Gastrocnemius medialis (tissue), 4 donors: Measurements from ENCODE around the gene SULT4A1. TPM values are rescaled to one million over a fixed set of nuclear protein-coding genes. Genes with fewer than 3 reads are reported as not detected.
"Not testable (repeated sequence)": the region's sequence is repeated elsewhere in the genome, so short reads cannot be mapped to it uniquely, and the experiment has no call there.

Experiments
- ATAC-seq, 2 donors: fragments of 150-250 bp; one replicate each; pipeline ENCODE4 v1.9.1; 2016
- DNase-seq, 2 donors: peaks; one replicate each; pipeline ENCODE4 v3.0.0-alpha.2; 2019
- H3K27ac ChIP-seq, 4 donors: fragments of 200-600 bp; sonication (generic); 1 replicate in 1 of 4; 2 replicates in 3 of 4; pipeline ENCODE4 v1.5.1; 2016 to 2018; ENCODE audit warnings: mild to moderate bottlenecking in 2 of 4, moderate library complexity in 1 of 4
- H3K27me3 ChIP-seq, 3 donors: fragments of 200-600 bp; sonication (generic) in 2 of 3; 1 replicate in 1 of 3; 2 replicates in 2 of 3; pipeline versions ENCODE4 v1.5.1 to v1.6.0; 2016 to 2019; ENCODE audit warnings: mild to moderate bottlenecking in 1 of 3, moderate library complexity in 1 of 3
- H3K36me3 ChIP-seq, 2 donors: fragments of 200-600 bp; sonication (generic) in 1 of 2; one replicate each; pipeline ENCODE4 v1.5.1; 2017 to 2018
- H3K4me1 ChIP-seq, 2 donors: fragments of 200-600 bp; sonication (generic) in 1 of 2; one replicate each; pipeline ENCODE4 v1.5.1; 2016 to 2017; ENCODE audit warnings: mild to moderate bottlenecking in 2 of 2
- H3K4me3 ChIP-seq, 4 donors: fragments of 200-600 bp; sonication (generic) in 3 of 4; 1 replicate in 1 of 4; 2 replicates in 3 of 4; pipeline ENCODE4 v1.5.1; 2016 to 2019; ENCODE audit warnings: mild to moderate bottlenecking in 2 of 4
- H3K9me3 ChIP-seq, 3 donors: fragments of 200-600 bp; sonication (generic) in 2 of 3; 1 replicate in 1 of 3; 2 replicates in 2 of 3; pipeline ENCODE4 v1.5.1; 2016 to 2019
- POLR2A ChIP-seq, 2 donors: fragments of 450-650 bp; IDR thresholded peaks; one replicate each; pipeline ENCODE4 v1.6.1; 2017; ENCODE audit warnings: antibody characterized with exemption in 2 of 2, mild to moderate bottlenecking in 2 of 2, moderate library complexity in 2 of 2
- in situ Hi-C, 4 donors: fragments of 200-750 bp; cut with MboI; loops; one replicate each; pipeline versions ENCODE4 v1.15.0 to v1.8.0; 2017; ENCODE audit warnings: low sequenced_read_pairs in 4 of 4
- intact Hi-C: fragments of 100-400 bp; cut with DNase I; formaldehyde crosslinking; loops from one replicate; pipeline ENCODE4 v1.15.1; 2023; ENCODE audit warnings: low total_unique reads
- total RNA-seq, 4 donors: library from RNA; depleted of rRNA; stranded (reverse); fragments of >200 nt; gene quantifications; one replicate each; pipeline versions ENCODE4 v1.1.0 to v1.2.3, GENCODE V29; 2016
- TF ChIP-seq, protein P1 (sequence below), 5 experiments: fragments of 450-650 bp in 3 of 5; fragments of 200-600 bp in 2 of 5; sonication (generic) in 2 of 5; IDR thresholded peaks in 4 of 5; conservative IDR thresholded peaks in 1 of 5; 1 replicate in 4 of 5; 2 replicates in 1 of 5; pipeline ENCODE4 v1.5.1; 2016 to 2019; ENCODE audit warnings: antibody characterized with exemption in 5 of 5, mild to moderate bottlenecking in 3 of 5, moderate library complexity in 3 of 5

The SULT4A1 gene
- total RNA-seq, 4 donors from 2014 or later = not detected

DNA sequence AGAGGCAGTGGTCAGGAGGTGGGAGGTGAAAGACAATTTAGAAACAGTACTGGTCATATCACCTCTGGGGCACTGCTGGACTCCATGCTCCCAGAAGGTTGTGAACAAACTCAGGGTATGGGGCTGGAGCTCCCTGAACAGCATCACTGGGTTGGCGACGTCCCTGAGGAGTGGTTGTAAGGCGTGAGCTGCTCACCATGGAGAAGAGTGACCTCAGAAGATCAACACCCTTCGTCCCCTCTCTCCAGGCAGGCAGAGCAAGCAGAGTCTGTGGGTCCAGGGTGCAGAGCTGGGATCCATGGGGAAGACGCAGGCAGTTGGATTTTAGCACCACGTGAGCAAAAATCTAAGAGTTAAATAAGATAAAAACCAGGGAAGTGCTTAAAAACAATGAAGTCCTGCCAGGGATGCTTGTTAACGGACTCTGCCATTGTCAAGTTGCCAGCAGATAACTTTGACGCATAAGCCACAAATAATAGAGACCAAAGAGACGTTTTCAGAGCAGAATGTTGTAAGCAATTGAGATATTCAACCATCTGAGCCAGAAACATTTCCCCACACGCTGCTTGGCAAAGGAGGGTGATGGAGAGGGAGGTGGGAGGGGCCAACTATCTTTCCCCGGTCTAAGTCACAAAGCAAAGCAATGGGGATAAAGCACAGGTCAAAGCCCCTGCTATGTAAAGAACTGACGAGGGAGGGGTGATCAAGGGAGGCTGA lies 15.9 kb upstream of the SULT4A1 start:
- no peaks in the 10 kb centered on the region for H3K9me3 ChIP-seq
- no peak for DNase-seq
- H3K27ac ChIP-seq = no peak overlapping the region
- in situ Hi-C loops (no loop called here), intact Hi-C loops (no loop called here)
- TF ChIP-seq, protein P1, sequence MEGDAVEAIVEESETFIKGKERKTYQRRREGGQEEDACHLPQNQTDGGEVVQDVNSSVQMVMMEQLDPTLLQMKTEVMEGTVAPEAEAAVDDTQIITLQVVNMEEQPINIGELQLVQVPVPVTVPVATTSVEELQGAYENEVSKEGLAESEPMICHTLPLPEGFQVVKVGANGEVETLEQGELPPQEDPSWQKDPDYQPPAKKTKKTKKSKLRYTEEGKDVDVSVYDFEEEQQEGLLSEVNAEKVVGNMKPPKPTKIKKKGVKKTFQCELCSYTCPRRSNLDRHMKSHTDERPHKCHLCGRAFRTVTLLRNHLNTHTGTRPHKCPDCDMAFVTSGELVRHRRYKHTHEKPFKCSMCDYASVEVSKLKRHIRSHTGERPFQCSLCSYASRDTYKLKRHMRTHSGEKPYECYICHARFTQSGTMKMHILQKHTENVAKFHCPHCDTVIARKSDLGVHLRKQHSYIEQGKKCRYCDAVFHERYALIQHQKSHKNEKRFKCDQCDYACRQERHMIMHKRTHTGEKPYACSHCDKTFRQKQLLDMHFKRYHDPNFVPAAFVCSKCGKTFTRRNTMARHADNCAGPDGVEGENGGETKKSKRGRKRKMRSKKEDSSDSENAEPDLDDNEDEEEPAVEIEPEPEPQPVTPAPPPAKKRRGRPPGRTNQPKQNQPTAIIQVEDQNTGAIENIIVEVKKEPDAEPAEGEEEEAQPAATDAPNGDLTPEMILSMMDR (IDR thresholded peaks at IDR 0.05 in 4 of 5, conservative IDR thresholded peaks at IDR 0.05 in 1 of 5) = no peak
- TF ChIP-seq POLR2A (IDR thresholded peaks at IDR 0.05) = no peak
- ATAC-seq = no peak
- H3K27me3 ChIP-seq = peaks cover 3 to 8% (median 4%) of the 10 kb centered on the region in 3 donors
- H3K4me3 ChIP-seq = no peak overlapping the region
- H3K4me1 ChIP-seq = no peaks in the 10 kb centered on the region
- no peaks in the 10 kb centered on the region for H3K36me3 ChIP-seq

DNA sequence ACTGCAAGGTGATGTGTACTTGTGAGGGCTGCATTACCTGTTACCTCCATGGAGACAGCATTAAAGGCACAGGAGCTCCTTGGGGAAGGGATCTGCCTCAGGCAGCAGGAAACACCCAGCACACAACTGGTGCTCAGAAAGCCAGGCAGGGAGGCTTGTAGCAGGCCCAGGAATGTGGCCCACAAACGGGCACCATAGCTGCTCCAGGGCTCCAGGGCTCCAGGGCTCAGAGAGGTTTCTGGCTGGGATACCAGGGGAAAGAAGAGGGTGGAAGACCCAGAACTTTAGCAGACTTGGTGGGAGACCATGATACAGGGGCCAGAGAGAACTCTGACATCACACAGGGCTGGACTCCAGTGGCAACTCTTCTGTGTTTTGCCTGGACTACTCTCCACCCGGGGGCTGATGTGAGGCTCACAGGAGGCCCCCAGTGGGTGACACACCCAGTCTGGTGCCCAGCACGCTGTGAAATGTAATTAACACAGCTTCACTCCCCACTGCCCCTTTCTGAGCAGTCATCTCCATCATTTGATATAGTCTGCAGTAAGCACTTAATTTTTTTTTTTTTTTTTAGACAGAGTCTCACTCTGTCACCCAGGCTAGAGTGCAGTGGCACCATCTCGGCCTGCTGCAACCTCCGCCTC lies 14.7 kb upstream of the SULT4A1 start:
- DNase-seq = no peak
- H3K27me3 ChIP-seq = peaks cover 3 to 8% (median 4%) of the 10 kb centered on the region in 3 donors

GRCh38 chr22:43869799-43870198 lies 7.5 kb upstream of the SULT4A1 start:
- no peaks in the 10 kb centered on the region for H3K4me1 ChIP-seq
- DNase-seq = no peak
- no peak overlapping the region for H3K4me3 ChIP-seq
- H3K27ac ChIP-seq = no peak overlapping the region
- peaks cover 0 to 10% (median 5%) of the 10 kb centered on the region in 3 donors for H3K27me3 ChIP-seq
- no peak for TF ChIP-seq POLR2A (IDR thresholded peaks at IDR 0.05)
- TF ChIP-seq, protein P1 (IDR thresholded peaks at IDR 0.05 in 4 of 5, conservative IDR thresholded peaks at IDR 0.05 in 1 of 5) = no peak
- ATAC-seq = no peak
- no peaks in the 10 kb centered on the region for H3K36me3 ChIP-seq
- in situ Hi-C loops = no loop called here
- intact Hi-C loops = no loop called here
- H3K9me3 ChIP-seq = no peaks in the 10 kb centered on the region

More for the DNA sequence above, 14.7 kb upstream of the SULT4A1 start:
- H3K27ac ChIP-seq = no peak overlapping the region
- H3K4me1 ChIP-seq = no peaks in the 10 kb centered on the region
- no peaks in the 10 kb centered on the region for H3K36me3 ChIP-seq
- H3K4me3 ChIP-seq = no peak overlapping the region
- intact Hi-C loops = no loop called here
- H3K9me3 ChIP-seq = no peaks in the 10 kb centered on the region
- TF ChIP-seq, protein P1 (IDR thresholded peaks at IDR 0.05 in 4 of 5, conservative IDR thresholded peaks at IDR 0.05 in 1 of 5) = no peak
- TF ChIP-seq POLR2A (IDR thresholded peaks at IDR 0.05) = no peak
- no peak for ATAC-seq
- in situ Hi-C loops = no loop called here

GRCh38 chr22:43869001-43869400 lies 6.7 kb upstream of the SULT4A1 start:
- H3K27ac ChIP-seq, H3K36me3 ChIP-seq, H3K9me3 ChIP-seq, H3K4me1 ChIP-seq, intact Hi-C loops, DNase-seq, H3K4me3 ChIP-seq, in situ Hi-C loops, ATAC-seq: not testable (repeated sequence)
- peaks cover 7 to 13% (median 7%) of the 10 kb centered on the region in 3 donors for H3K27me3 ChIP-seq

GRCh38 chr22:43867839-43868635 lies 5.7 kb upstream of the SULT4A1 start:
- H3K27ac ChIP-seq = no peak overlapping the region
- no peaks in the 10 kb centered on the region for H3K9me3 ChIP-seq
- in situ Hi-C loops = no loop called here
- H3K4me1 ChIP-seq = no peaks in the 10 kb centered on the region
- peak in 1 of 2 donors; percentile 15 for DNase-seq
- H3K27me3 ChIP-seq = peaks cover 17 to 18% (median 17%) of the 10 kb centered on the region in 3 donors
- H3K36me3 ChIP-seq = no peaks in the 10 kb centered on the region
- ATAC-seq = no peak
- no peak overlapping the region for H3K4me3 ChIP-seq
- intact Hi-C loops = no loop called here
- no peak for TF ChIP-seq POLR2A (IDR thresholded peaks at IDR 0.05)
- TF ChIP-seq, protein P1 (IDR thresholded peaks at IDR 0.05 in 4 of 5, conservative IDR thresholded peaks at IDR 0.05 in 1 of 5) = no peak
